ENCODE data around the gene SLC7A6OS.

- TF ChIP-seq CTCF (IDR thresholded peaks at IDR 0.05) (no peak), POLR2A (IDR thresholded peaks at IDR 0.05; ENCODE audit: low read depth) (no peak), EP300 (IDR thresholded peaks at IDR 0.05) (no peak)
Observed at GRCh38 chr16:68283346-68283745, 27.4 kb downstream of the SLC7A6OS start.
